Neural progenitor cell (in vitro differentiated cells): ENCODE results near the gene FLAD1. TPM values are rescaled to one million over a fixed set of nuclear protein-coding genes. Genes with fewer than 3 reads are reported as not detected.
"Not testable (repeated sequence)": the region's sequence is repeated elsewhere in the genome, so short reads cannot be mapped to it uniquely, and the experiment has no call there.

Experiments
- DNase-seq: peaks from one replicate; pipeline ENCODE4 v3.0.0-alpha.2; 2016; ENCODE audit warnings: low spot score
- H2AFZ ChIP-seq: fragments of 200-600 bp; sonication (generic); replicated peaks from 2 replicates; pipeline ENCODE4 v1.6.1; 2016; ENCODE audit warnings: antibody characterized with exemption
- H3F3A ChIP-seq: fragments of 200-600 bp; sonication (generic); 2 replicates; pipeline ENCODE4 v1.6.1; 2016; ENCODE audit warnings: antibody characterized with exemption, low read depth
- H3K27ac ChIP-seq: fragments of 200-600 bp; sonication (generic); 2 replicates; pipeline ENCODE4 v1.5.1; 2016; ENCODE audit warnings: mild to moderate bottlenecking
- H3K27me3 ChIP-seq: fragments of 200-600 bp; sonication (generic); 2 replicates; pipeline ENCODE4 v1.6.1; 2016; ENCODE audit warnings: mild to moderate bottlenecking, moderate library complexity
- H3K36me3 ChIP-seq: fragments of 200-600 bp; sonication (generic); 2 replicates; pipeline ENCODE4 v1.5.1; 2016
- H3K4me1 ChIP-seq: fragments of 200-600 bp; sonication (generic); 2 replicates; pipeline ENCODE4 v1.6.1; 2016; ENCODE audit warnings: mixed run types
- H3K4me2 ChIP-seq: fragments of 200-600 bp; sonication (generic); 2 replicates; pipeline ENCODE4 v1.6.1; 2016
- H3K4me3 ChIP-seq: fragments of 200-600 bp; sonication (generic); 2 replicates; pipeline ENCODE4 v1.5.1; 2016
- H3K79me2 ChIP-seq: fragments of 200-600 bp; sonication (generic); 2 replicates; pipeline ENCODE4 v1.6.1; 2016; ENCODE audit warnings: low read depth
- H3K9ac ChIP-seq: fragments of 200-600 bp; sonication (generic); 2 replicates; pipeline ENCODE4 v1.6.1; 2016
- H3K9me3 ChIP-seq: fragments of 200-600 bp; sonication (generic); 2 replicates; pipeline ENCODE4 v1.5.1; 2016; ENCODE audit warnings: low read depth
- H4K20me1 ChIP-seq: fragments of 200-600 bp; sonication (generic); 2 replicates; pipeline ENCODE4 v1.6.1; 2016; ENCODE audit warnings: low read depth
- H3K27ac Mint-ChIP-seq: 3 replicates; pipeline ENCODE4 v1.8.0; 2021; ENCODE audit warnings: mixed read lengths
- H3K27me3 Mint-ChIP-seq: 2 replicates; pipeline ENCODE4 v1.8.0; 2022; ENCODE audit warnings: low read depth, mild to moderate bottlenecking, inconsistent platforms, moderate library complexity, mixed read lengths; ENCODE audit not compliant: insufficient read depth
- H3K36me3 Mint-ChIP-seq: 3 replicates; pipeline ENCODE4 v1.8.0; 2021; ENCODE audit warnings: mixed read lengths
- H3K4me1 Mint-ChIP-seq: 3 replicates; pipeline ENCODE4 v1.8.0; 2021; ENCODE audit warnings: mixed read lengths
- H3K4me3 Mint-ChIP-seq: 3 replicates; pipeline ENCODE4 v1.8.0; 2021; ENCODE audit warnings: mild to moderate bottlenecking, moderate library complexity, mixed read lengths
- H3K9me3 Mint-ChIP-seq: 3 replicates; pipeline ENCODE4 v1.8.0; 2020; ENCODE audit warnings: mixed read lengths
- EZH2 ChIP-seq: fragments of 200-600 bp; sonication (generic); IDR thresholded peaks from 2 replicates; pipeline ENCODE4 v1.6.1; 2017; ENCODE audit warnings: antibody characterized with exemption, mild to moderate bottlenecking, moderate library complexity
- EZH2phosphoT487 ChIP-seq: fragments of 200-600 bp; sonication (generic); IDR thresholded peaks from 2 replicates; pipeline ENCODE4 v1.6.1; 2017; ENCODE audit warnings: antibody characterized with exemption
- total RNA-seq: library from RNA; depleted of rRNA; stranded (reverse); fragments of >200 nt; gene quantifications from 2 replicates; pipeline ENCODE4 v1.2.3, GENCODE V29; 2015; ENCODE audit warnings: low replicate concordance
- TF ChIP-seq, protein P1 (sequence below): fragments of 200-600 bp; sonication (generic); IDR thresholded peaks from 2 replicates; pipeline ENCODE4 v1.5.1; 2017; ENCODE audit warnings: antibody characterized with exemption, mild to moderate bottlenecking

The FLAD1 gene
- total RNA-seq, 1 donor from 2014 or later, result 19.3 TPM

DNA sequence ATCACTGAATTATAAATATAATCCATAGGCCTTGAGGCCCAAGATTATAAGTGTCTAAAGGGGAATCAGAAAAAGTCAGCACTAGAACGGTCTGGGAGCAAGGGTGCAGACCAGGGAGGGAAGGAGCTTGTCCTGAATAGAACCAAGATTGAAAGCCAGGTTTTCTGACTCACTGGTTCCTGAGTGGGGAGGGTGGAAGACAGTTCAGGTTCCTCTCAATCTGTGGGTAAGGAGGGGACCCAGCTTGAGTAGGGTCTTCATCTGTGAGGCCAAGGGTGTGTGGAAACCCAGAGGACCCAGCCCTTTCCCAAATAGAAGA is 11.1 kb downstream of the FLAD1 start:
- peaks cover 14% of the 10 kb centered on the region for H3K27me3 Mint-ChIP-seq
- no peak overlapping the region for H3K4me2 ChIP-seq
- no peaks in the 10 kb centered on the region for H3K9me3 Mint-ChIP-seq
- peaks cover 5% of the 10 kb centered on the region for H3K36me3 Mint-ChIP-seq
- no peak overlapping the region for H3K27ac ChIP-seq
- peaks cover 24% of the 10 kb centered on the region for H3F3A ChIP-seq
- no peaks in the 10 kb centered on the region for H3K9me3 ChIP-seq
- no peak overlapping the region for H3K4me3 Mint-ChIP-seq
- peaks cover 3% of the 10 kb centered on the region for H3K79me2 ChIP-seq
- H3K4me3 ChIP-seq, result no peak overlapping the region
- H3K27ac Mint-ChIP-seq, result no peak overlapping the region
- peaks cover 24% of the 10 kb centered on the region for H3K4me1 Mint-ChIP-seq
- H3K36me3 ChIP-seq, result no peaks in the 10 kb centered on the region
- H2AFZ ChIP-seq, result no peak overlapping the region
- peaks cover 9% of the 10 kb centered on the region for H4K20me1 ChIP-seq
- H3K27me3 ChIP-seq, result no peaks in the 10 kb centered on the region
- no peak overlapping the region for H3K9ac ChIP-seq
- H3K4me1 ChIP-seq, result peaks cover 3% of the 10 kb centered on the region
- no peak for DNase-seq
- TF ChIP-seq EZH2, result no peak
- TF ChIP-seq EZH2phosphoT487, result no peak
- TF ChIP-seq, protein P1, sequence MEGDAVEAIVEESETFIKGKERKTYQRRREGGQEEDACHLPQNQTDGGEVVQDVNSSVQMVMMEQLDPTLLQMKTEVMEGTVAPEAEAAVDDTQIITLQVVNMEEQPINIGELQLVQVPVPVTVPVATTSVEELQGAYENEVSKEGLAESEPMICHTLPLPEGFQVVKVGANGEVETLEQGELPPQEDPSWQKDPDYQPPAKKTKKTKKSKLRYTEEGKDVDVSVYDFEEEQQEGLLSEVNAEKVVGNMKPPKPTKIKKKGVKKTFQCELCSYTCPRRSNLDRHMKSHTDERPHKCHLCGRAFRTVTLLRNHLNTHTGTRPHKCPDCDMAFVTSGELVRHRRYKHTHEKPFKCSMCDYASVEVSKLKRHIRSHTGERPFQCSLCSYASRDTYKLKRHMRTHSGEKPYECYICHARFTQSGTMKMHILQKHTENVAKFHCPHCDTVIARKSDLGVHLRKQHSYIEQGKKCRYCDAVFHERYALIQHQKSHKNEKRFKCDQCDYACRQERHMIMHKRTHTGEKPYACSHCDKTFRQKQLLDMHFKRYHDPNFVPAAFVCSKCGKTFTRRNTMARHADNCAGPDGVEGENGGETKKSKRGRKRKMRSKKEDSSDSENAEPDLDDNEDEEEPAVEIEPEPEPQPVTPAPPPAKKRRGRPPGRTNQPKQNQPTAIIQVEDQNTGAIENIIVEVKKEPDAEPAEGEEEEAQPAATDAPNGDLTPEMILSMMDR, result no peak

DNA sequence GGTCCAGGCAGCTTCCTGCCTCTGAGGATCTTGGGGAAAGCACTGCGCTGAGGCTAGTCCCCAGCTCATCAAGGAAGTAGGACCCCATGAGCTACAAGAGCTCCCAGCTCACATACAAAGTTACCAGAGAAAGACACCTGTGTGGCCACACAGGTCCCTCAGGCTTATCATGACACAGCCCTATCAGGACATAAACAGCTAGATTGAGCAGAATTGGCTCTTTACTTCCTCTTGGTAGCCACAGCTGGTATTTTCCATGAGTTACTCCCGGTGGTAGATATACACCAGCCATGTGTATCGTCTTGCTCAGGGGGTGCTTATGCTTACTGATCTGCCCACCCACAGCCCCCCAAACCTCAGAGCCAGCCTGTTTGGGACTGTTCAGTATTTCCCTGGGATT is 11.4 kb downstream of the FLAD1 start:
- Histone ChIP-seq H3K4me3 (no peak overlapping the region), H2AFZ (no peak overlapping the region), H3K9me3 (no peaks in the 10 kb centered on the region), H3K27ac (no peak overlapping the region), H4K20me1 (peaks cover 5% of the 10 kb centered on the region), H3K79me2 (no peaks in the 10 kb centered on the region), H3K9ac (no peak overlapping the region), H3K4me1 (peaks cover 3% of the 10 kb centered on the region), H3K4me2 (no peak overlapping the region), H3K36me3 (no peaks in the 10 kb centered on the region), H3F3A (peaks cover 26% of the 10 kb centered on the region), H3K27me3 (no peaks in the 10 kb centered on the region)
- Mint-ChIP-seq H3K9me3 (no peaks in the 10 kb centered on the region), H3K27me3 (peaks cover 14% of the 10 kb centered on the region), H3K4me1 (peaks cover 24% of the 10 kb centered on the region), H3K4me3 (no peak overlapping the region), H3K27ac (peak overlapping the region; percentile 44), H3K36me3 (peaks cover 4% of the 10 kb centered on the region)
- TF ChIP-seq, protein P1, result no peak
- no peak for TF ChIP-seq EZH2
- no peak for TF ChIP-seq EZH2phosphoT487
- DNase-seq, result no peak

DNA sequence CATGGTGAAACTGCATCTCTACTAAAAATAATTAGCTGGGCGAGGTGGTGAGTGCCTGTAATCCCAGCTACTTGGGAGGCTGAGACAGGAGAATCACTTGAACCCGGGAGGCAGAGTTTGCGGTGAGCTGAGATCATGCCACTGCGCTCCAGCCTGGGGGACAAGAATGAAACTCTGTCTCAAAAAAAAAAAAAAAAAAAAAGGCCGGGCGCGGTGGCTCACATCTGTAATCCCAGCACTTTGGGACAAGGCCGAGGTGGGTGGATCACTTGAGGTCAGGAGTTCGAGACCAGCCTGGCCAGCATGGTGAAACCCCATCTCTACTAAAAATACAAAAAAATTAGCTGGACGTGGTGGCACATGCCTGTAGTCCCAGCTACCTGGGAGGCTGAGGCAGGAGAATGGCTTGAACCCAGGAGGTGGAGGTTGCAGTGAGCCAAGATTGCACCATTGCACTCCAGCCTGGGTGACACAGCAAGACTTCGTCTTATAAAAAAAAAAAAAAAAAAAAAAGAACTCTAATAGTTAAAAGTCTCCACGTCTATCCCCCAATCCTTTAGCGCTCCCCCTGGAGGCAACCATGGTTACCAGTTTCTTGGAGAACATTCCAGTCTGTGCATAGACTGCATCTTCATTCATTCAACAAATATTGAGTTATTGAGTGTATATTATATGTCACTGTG is 12.3 kb downstream of the FLAD1 start:
- Mint-ChIP-seq H3K27me3 (peaks cover 12% of the 10 kb centered on the region), H3K4me1 (peaks cover 30% of the 10 kb centered on the region)
- H3K27ac Mint-ChIP-seq, H3K36me3 ChIP-seq, H3K79me2 ChIP-seq, H3K9ac ChIP-seq, H3K9me3 Mint-ChIP-seq, H3K4me2 ChIP-seq, H4K20me1 ChIP-seq, H3K36me3 Mint-ChIP-seq, H2AFZ ChIP-seq, H3K27me3 ChIP-seq, H3K4me1 ChIP-seq, H3K27ac ChIP-seq, H3K4me3 ChIP-seq, H3K9me3 ChIP-seq, H3K4me3 Mint-ChIP-seq: not testable (repeated sequence)
- peaks cover 34% of the 10 kb centered on the region for H3F3A ChIP-seq
- DNase-seq, result peak; percentile 69
- TF ChIP-seq, protein P1, result peak; percentile 58
